Gastrocnemius medialis (tissue), 4 donors: ENCODE measurements around the gene ST6GALNAC4.

Source experiments
- POLR2A ChIP-seq, 2 donors: fragments of 450-650 bp; IDR thresholded peaks; one replicate each; pipeline ENCODE4 v1.6.1; 2017; ENCODE audit warnings: antibody characterized with exemption in 2 of 2, mild to moderate bottlenecking in 2 of 2, moderate library complexity in 2 of 2
- TF ChIP-seq, protein P1 (sequence below), 5 experiments: fragments of 450-650 bp in 3 of 5; fragments of 200-600 bp in 2 of 5; sonication (generic) in 2 of 5; IDR thresholded peaks in 4 of 5; conservative IDR thresholded peaks in 1 of 5; 1 replicate in 4 of 5; 2 replicates in 1 of 5; pipeline ENCODE4 v1.5.1; 2016 to 2019; ENCODE audit warnings: antibody characterized with exemption in 5 of 5, mild to moderate bottlenecking in 3 of 5, moderate library complexity in 3 of 5

DNA sequence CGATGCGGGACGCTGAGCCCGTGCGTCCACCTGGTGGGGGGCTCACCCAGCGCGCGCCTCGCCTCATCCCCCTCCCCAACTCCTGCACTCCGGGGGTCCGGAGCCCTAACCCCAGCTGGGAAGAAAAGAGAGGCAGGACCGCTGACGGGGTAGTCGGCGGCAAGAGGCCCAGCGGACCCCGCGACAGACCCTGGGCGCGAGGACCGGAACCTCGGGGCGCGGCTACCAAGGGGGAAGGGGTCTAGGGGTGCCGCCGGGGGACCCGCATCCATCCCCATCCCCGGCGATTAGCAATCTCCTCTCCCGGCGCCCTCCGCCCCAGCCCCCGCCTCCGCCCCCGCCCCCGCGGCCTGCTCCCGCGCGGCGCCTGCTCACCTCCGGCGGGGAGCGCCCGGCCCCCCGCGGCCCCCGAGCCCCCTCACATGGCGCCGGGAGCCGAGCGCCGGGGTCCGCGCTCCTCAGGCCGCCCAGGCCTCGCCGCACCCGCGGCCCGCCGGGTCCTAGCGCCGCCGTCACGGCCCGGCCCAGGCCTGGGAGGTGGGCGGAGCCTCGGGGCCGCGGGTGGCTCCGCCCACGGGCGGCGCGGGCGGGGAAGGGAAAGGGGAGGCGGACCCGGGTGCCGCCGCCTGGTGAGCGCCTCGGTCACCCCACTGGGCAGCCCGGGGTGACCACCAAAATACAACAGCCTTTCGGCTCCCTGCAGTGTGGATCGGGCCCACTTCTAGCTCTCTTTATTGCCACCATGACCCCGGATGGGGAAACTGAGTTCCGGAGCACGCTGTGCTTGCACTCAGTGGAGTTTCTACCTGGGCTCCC is 17.5 kb downstream of the ST6GALNAC4 start, which contains the start of gene ST6GALNAC6:
- TF ChIP-seq, protein P1, sequence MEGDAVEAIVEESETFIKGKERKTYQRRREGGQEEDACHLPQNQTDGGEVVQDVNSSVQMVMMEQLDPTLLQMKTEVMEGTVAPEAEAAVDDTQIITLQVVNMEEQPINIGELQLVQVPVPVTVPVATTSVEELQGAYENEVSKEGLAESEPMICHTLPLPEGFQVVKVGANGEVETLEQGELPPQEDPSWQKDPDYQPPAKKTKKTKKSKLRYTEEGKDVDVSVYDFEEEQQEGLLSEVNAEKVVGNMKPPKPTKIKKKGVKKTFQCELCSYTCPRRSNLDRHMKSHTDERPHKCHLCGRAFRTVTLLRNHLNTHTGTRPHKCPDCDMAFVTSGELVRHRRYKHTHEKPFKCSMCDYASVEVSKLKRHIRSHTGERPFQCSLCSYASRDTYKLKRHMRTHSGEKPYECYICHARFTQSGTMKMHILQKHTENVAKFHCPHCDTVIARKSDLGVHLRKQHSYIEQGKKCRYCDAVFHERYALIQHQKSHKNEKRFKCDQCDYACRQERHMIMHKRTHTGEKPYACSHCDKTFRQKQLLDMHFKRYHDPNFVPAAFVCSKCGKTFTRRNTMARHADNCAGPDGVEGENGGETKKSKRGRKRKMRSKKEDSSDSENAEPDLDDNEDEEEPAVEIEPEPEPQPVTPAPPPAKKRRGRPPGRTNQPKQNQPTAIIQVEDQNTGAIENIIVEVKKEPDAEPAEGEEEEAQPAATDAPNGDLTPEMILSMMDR (IDR thresholded peaks at IDR 0.05 in 4 of 5, conservative IDR thresholded peaks at IDR 0.05 in 1 of 5): peak in 1 of 5 experiments; percentile 13
- TF ChIP-seq POLR2A (IDR thresholded peaks at IDR 0.05): peak; percentile 69 to 79
